Left colon (tissue), 2 donors: ENCODE measurements around the gene GPR135. TPM values are rescaled to one million over a fixed set of nuclear protein-coding genes. Genes with fewer than 3 reads are reported as not detected.

Experiments
- ATAC-seq: fragments of 200-7000 bp; cut with Tn5 transposase; one replicate; pipeline ENCODE4 v1.9.1; 2020; ENCODE audit warnings: mild to moderate bottlenecking, moderate library complexity
- DNase-seq, 2 donors: peaks; one replicate each; pipeline ENCODE4 v3.0.0-alpha.2; 2020
- intact Hi-C, 2 donors: fragments of 100-400 bp; cut with DNase I in 1 of 2; cut with micrococcal nuclease in 1 of 2; formaldehyde crosslinking; loops; one replicate each; pipeline versions ENCODE4 v1.11.2 to v1.14.0; 2022; cut with DNase I, micrococcal nuclease
- total RNA-seq, 2 donors: library from RNA; stranded (reverse); fragmentation: NEBNext Ultra II Directional; extraction: Animal tissue kit (Norgen Biotek cat#: 25700); gene quantifications; one replicate each; pipeline ENCODE4 v1.2.1, GENCODE V29; 2021
- donor health status: DM: no; HTN: no; CAD: no.
- donor health status: DM: yes; HTN: yes; CAD: no.

GPR135 gene
- total RNA-seq, 2 donors from 2014 or later = 1.5 to 2.0 TPM

DNA sequence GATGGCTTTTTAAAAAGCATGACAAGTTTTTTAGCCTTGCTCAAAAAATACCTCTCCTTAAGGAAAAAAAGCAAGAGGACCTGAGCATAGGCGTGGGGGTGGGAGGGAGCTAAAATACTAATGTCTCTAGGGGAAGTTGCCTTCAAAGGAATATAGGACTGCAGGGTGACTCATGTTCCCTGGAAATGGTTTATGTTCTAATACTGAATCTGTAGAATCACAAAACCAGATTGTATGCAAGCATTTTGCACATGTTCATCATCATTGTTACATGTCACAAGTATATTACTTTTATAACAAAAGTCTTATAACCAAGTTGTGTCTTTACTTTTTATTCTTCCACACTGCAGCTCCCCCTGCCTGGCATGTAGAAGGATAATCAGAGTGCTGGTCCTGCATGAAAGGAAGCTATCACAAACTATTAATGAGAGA lies 36.6 kb downstream of the GPR135 start:
- intact Hi-C loops = no loop called here
- DNase-seq (no peak), ATAC-seq (no peak)

GRCh38 chr14:59427653-59428580 lies 37.3 kb downstream of the GPR135 start:
- no peak for DNase-seq
- intact Hi-C loops = no loop called here
- ATAC-seq = no peak

DNA sequence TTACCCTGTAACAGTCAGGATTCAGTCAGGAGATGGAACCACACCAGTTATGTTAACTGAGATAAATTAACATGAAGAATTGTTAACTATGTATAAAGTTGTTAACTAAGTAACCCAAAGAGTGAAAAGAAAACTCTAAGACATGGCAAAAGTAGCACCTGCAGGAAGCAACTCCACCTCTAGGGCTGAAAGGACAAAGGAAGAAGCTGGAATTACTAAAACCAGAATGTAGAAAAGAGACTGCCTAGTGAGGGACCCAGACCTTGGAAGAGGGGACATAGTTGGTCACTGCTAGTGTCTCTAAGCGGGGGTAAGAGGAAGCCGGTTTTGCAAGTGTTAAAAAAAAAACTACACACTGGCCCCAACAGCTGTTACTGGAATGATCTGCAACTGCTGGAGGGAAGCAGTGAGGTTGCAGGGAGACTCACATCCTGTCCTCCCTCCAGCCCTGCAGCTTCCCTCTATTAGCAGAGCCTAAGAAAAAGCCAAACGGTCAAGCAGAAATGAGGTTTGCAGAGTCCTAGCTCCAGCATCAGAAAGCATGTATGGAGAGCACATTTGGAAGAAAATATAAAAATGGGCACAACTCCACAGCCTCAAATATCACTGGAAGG lies 39.8 kb downstream of the GPR135 start:
- ATAC-seq (no peak), DNase-seq (no peak)
- intact Hi-C loops = no loop called here

- DNase-seq = no peak
- no peak for ATAC-seq
These were observed 40.7 kb downstream of the GPR135 start for GRCh38 chr14:59424341-59425071.

GRCh38 chr14:59422069-59422881 lies 42.9 kb downstream of the GPR135 start:
- no peak for DNase-seq
- intact Hi-C loops = no loop called here
- no peak for ATAC-seq

More at GRCh38 chr14:59424341-59425071, 40.7 kb downstream of the GPR135 start:
- intact Hi-C loops = no loop called here

GRCh38 chr14:59419303-59419702 lies 45.9 kb downstream of the GPR135 start:
- ATAC-seq = peak; percentile 98
- DNase-seq = peak in 1 of 2 donors; percentile 19
- intact Hi-C loops = no loop called here

GRCh38 chr14:59417311-59417710 lies 47.9 kb downstream of the GPR135 start:
- DNase-seq (no peak), ATAC-seq (no peak)
- intact Hi-C loops = no loop called here

DNA sequence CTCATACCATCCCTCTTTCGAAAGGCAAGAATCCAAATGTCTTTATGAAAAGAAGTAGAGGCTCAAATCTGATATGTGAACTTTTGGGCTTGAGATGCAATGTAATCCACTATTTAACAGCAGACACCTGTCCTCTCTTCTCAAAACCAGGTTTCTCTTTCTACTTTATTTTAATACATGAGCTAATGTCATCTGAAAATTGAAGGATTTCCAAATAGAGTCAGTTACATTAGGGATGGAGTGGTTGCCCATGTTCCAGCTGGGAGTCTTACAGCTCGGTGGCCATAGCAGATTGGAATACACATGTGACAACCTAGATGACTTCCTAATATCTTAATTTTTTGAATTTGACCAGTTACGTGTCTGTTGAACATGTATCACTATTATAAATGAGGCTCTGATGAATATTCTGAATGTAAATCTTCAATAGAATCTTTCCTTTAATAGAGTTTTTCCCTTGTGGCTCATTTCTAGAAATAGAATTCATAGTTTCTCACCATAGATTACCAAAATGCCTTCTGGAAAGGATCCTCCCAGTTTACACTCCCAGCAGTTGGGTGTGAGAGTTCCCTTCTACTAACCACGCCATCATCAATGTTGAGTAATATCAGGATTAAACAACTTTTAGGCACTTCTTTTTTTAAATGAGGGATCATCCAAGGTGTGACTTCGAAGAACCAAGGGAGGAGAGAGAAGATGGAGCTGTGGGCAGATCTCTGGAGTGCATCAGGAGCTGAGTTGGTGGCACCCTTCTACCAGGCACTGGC lies 49.2 kb downstream of the GPR135 start:
- intact Hi-C loops = no loop called here
- no peak for ATAC-seq
- no peak for DNase-seq

Other genes with a start within 250 kb of the GPR135 start
- 10 to 100 TPM; 13.6 to 16.9 TPM for gene L3HYPDH, start 19.0 kb upstream of the GPR135 start, total RNA-seq
- gene JKAMP, start 19.1 kb upstream of the GPR135 start, total RNA-seq = 10 to 100 TPM; 33.6 to 40.8 TPM
- gene CCDC175, start 111.4 kb upstream of the GPR135 start, total RNA-seq = under 1 TPM; 0.42 to 0.79 TPM